Measurements from ENCODE around the gene CARS1. TPM values are rescaled to one million over a fixed set of nuclear protein-coding genes. Genes with fewer than 3 reads are reported as not detected.

Gene CARS1
- polyA plus RNA-seq, 1 experiment, result 175 TPM

DNA sequence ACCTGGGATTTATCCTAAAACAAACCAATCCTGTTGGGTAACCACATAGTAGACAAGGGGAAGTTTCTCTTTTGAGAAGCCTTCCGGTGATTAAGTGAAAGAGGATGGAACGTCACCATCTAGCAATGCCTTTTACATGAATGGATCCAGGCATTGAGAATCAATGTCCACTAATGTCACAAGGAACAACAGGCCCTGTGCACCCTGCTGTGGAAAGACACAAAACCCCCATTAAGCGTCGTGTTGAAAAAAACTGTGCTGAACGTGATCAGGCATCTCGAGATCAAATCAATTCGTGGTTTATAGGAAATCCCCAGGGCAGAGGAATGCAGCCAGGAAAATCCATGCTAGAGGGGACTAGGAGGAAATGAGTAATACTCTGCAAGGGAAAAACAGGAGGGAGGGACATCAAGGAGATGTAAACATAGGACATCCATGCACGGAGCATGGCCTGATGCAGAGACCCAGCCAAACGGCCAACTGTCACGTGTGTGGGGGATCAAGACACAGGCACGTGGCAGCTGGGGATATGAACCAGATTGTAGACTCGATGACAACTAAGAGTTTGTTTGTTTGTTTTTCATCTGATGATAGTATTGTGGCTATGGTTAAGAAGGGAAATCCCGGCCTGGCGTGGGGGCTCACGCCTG lies 38.6 kb upstream of the CARS1 start:
- Histone ChIP-seq H3K4me3 (ENCODE audit: low read depth, low read length) (no peak overlapping the region; the same call in 1 of the 2 replicates), H3K36me3 (ENCODE audit: control insufficient read depth, insufficient read depth, low read length) (peaks cover 30% of the 10 kb centered on the region), H3K27me3 (ENCODE audit: control insufficient read depth, insufficient read depth, low read length) (no peaks in the 10 kb centered on the region)
- ChIA-PET CTCF (interaction anchor here (1.8 kb wide), 1 partner anchor 10 kb away, joined by 7 read pairs; no protein-coding TSS in a partner anchor), POLR2A (no interaction called here)
- TF ChIP-seq, protein P1, sequence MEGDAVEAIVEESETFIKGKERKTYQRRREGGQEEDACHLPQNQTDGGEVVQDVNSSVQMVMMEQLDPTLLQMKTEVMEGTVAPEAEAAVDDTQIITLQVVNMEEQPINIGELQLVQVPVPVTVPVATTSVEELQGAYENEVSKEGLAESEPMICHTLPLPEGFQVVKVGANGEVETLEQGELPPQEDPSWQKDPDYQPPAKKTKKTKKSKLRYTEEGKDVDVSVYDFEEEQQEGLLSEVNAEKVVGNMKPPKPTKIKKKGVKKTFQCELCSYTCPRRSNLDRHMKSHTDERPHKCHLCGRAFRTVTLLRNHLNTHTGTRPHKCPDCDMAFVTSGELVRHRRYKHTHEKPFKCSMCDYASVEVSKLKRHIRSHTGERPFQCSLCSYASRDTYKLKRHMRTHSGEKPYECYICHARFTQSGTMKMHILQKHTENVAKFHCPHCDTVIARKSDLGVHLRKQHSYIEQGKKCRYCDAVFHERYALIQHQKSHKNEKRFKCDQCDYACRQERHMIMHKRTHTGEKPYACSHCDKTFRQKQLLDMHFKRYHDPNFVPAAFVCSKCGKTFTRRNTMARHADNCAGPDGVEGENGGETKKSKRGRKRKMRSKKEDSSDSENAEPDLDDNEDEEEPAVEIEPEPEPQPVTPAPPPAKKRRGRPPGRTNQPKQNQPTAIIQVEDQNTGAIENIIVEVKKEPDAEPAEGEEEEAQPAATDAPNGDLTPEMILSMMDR (IDR thresholded peaks at IDR 0.05; ENCODE audit: insufficient read depth, low read depth, low read length), result no peak
- DNase-seq (ENCODE audit: low read depth), result peak; percentile 69

DNA sequence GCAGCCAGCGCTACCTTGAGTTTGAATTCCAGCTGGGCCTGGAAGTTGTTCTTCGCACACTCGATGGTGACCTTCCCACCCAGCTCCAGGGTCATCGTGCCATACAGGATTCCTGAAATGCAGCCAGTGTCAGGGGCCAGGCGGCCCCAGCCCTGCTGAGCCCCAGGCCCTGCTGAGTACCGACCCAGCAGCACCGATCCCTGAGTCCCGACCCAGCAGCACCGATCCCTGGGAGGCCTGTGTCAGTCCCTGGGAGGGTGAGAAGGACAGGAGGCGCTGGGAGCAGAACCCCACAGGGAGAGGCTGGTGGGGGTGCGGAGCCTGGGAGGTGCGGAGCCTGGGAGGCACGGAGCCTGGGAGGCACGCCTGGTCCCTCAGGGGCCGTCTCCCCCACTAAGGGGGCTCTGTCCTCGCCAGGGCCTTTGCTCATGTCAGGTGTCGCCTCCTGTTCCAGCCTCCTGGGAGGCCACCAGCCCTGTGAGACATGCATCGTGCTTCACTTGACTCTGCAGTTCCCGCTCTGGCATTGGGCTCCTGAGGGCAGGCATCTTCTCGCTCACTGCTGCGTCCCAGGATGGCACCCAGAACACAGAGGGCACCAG lies 37.1 kb upstream of the CARS1 start:
- TF ChIP-seq, protein P1 (IDR thresholded peaks at IDR 0.05; ENCODE audit: insufficient read depth, low read depth, low read length), result no peak
- DNase-seq (ENCODE audit: low read depth), result no peak
- ChIA-PET POLR2A (no interaction called here), CTCF (interaction anchor here (0.6 to 1.8 kb wide), 4 partner anchors 9 to 157 kb away, joined by 3 to 10 read pairs (median 5); no protein-coding TSS in a partner anchor)
- peaks cover 34% of the 10 kb centered on the region for H3K36me3 ChIP-seq (ENCODE audit: control insufficient read depth, insufficient read depth, low read length)
- H3K4me3 ChIP-seq (ENCODE audit: low read depth, low read length), result no peak overlapping the region
- H3K27me3 ChIP-seq (ENCODE audit: control insufficient read depth, insufficient read depth, low read length), result no peaks in the 10 kb centered on the region

DNA sequence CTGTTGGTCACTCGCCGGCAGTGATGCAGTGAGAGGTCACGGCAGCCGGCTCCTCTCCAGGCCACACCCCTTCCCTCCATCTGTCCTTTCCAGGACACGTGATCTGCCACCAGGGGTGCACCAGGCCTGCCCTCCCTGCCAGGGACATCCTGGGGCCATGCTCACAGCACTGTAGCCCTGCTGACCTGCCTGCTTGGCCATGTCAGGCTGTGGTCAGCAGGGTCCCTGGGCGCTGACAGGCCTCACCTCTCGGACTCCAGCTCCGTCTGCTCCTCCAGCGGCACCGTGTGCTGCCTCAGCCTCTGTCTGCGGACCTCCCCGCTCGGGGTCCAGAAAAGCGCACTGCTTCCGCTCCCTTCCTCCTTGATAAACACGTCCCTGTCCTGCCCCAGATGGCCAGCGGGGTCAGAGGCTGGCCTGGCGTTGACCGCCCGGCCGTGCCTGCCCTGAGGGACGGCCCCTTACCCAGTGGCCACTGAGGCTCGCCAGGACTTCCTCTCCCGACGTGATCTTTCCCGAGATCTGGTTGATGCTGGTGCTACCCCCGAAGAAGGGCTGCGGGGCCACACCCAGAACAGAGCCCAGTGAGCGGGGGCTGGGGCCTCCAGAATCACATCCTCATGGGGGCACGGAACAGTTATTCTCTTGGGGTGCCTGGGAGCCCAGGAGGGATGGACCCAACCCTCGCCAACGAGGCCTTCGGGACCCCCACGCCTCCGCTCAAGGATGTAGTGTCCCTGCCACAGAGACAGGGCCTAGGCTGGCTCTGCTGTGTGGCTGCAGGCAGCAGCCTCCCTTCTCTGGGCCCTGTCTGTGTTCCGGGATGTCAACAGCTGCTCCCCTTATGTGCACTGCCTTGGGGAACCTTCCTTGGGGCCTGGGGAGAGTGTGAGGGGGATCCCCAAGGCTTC lies 36.3 kb upstream of the CARS1 start:
- H3K36me3 ChIP-seq (ENCODE audit: control insufficient read depth, insufficient read depth, low read length), result peaks cover 35% of the 10 kb centered on the region
- TF ChIP-seq, protein P1 (IDR thresholded peaks at IDR 0.05; ENCODE audit: insufficient read depth, low read depth, low read length), result no peak
- no peaks in the 10 kb centered on the region for H3K27me3 ChIP-seq (ENCODE audit: control insufficient read depth, insufficient read depth, low read length)
- H3K4me3 ChIP-seq (ENCODE audit: low read depth, low read length), result no peak overlapping the region
- DNase-seq (ENCODE audit: low read depth), result no peak
- ChIA-PET CTCF (interaction anchor here (0.6 to 10.0 kb wide), 9 partner anchors 12 to 156 kb away, joined by 3 to 155 read pairs (median 10); no protein-coding TSS in a partner anchor), POLR2A (no interaction called here)

DNA sequence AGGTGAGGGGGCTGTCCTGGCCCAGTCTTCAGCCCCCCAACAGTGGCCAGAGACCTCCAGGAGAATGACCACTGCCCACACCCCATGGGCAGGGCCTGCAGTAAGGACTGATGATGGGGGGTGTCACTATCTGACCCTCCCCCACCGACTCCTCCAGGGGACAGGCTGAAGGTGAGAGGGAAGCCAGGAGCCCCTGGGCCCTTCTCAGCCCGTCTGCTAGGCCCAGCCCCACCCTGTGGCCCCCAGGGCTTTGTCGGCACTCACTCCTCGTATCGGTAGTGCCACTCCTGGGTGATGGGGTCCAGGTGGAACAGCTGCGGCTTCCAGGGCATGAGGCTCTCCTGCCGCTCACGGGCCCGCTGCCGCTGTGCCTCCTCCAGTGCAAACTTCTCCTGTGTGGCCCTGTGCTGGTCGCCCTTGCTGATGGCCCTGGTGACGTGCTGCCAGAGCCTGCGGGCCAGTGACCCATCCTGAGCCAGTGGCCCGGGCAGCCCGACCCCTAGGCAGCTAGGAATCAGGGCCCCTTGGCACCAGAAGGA lies 35.4 kb upstream of the CARS1 start:
- TF ChIP-seq, protein P1 (IDR thresholded peaks at IDR 0.05; ENCODE audit: insufficient read depth, low read depth, low read length), result no peak
- no peak overlapping the region for H3K4me3 ChIP-seq (ENCODE audit: low read depth, low read length)
- H3K27me3 ChIP-seq (ENCODE audit: control insufficient read depth, insufficient read depth, low read length), result no peaks in the 10 kb centered on the region
- POLR2A ChIA-PET, result no interaction called here
- CTCF ChIA-PET, result interaction anchor here (0.5 to 10.0 kb wide), 13 partner anchors 10 to 478 kb away, joined by 3 to 155 read pairs (median 13); no protein-coding TSS in a partner anchor
- no peak for DNase-seq (ENCODE audit: low read depth)
- peaks cover 37% of the 10 kb centered on the region for H3K36me3 ChIP-seq (ENCODE audit: control insufficient read depth, insufficient read depth, low read length)

Data from BJ (cell line).